IMR-90 (cell line): ENCODE data around the gene GNAT1. TPM values are rescaled to one million over a fixed set of nuclear protein-coding genes. Genes with fewer than 3 reads are reported as not detected.
"Not testable (repeated sequence)": the region's sequence is repeated elsewhere in the genome, so short reads cannot be mapped to it uniquely, and the experiment has no call there.

ENCODE experiments used
- ATAC-seq: fragments of 200-7000 bp; cut with Tn5 transposase; 2 replicates; pipeline ENCODE4 v1.9.1; 2020; ENCODE audit warnings: low read depth, mild to moderate bottlenecking, moderate library complexity
- BruUV-seq: library from RNA; stranded (reverse); fragments of 400-500 nt; replicated peaks from 2 replicates; lab custom pipeline; 2021; lab: Mats Ljungman, UMichigan
- CTCF ChIA-PET: fragments of 300-600 bp; formaldehyde crosslinking; extraction: SDS; loops from one replicate; lab custom pipeline; 2021; ENCODE audit warnings: antibody characterized with exemption; lab: Yijun Ruan, JAX
- POLR2A ChIA-PET: fragments of 300-600 bp; sonication (Branson Sonifier 250); formaldehyde crosslinking; loops from one replicate; lab custom pipeline; 2022; ENCODE audit warnings: antibody characterized with exemption; ENCODE audit not compliant: unreplicated experiment; lab: Charles Lee
- DNase-seq: peaks from one replicate; pipeline ENCODE4 v3.0.0; 2013
- H2AFZ ChIP-seq: replicated peaks from 2 replicates; pipeline ENCODE3; 2013; ENCODE audit warnings: low read length, mild to moderate bottlenecking; ENCODE audit not compliant: poor library complexity
- H2AK5ac ChIP-seq: 2 replicates; pipeline ENCODE4 v1.6.1; 2013; ENCODE audit warnings: low read depth, low read length, inconsistent platforms
- H2AK9ac ChIP-seq: replicated peaks from 2 replicates; pipeline ENCODE3; 2013; ENCODE audit warnings: mild to moderate bottlenecking, low read depth, low read length, moderate library complexity; ENCODE audit not compliant: poor library complexity
- H2BK120ac ChIP-seq: 2 replicates; pipeline ENCODE4 v1.6.1; 2013; ENCODE audit warnings: low read depth, low read length, inconsistent platforms
- H2BK15ac ChIP-seq: 3 replicates; pipeline ENCODE4 v1.6.1; 2013; ENCODE audit warnings: low read depth, low read length, inconsistent platforms
- H2BK20ac ChIP-seq: 2 replicates; pipeline ENCODE4 v1.6.1; 2013; ENCODE audit warnings: low read depth, mild to moderate bottlenecking, inconsistent platforms, low read length, moderate library complexity
- H2BK5ac ChIP-seq: 2 replicates; pipeline ENCODE4 v1.6.1; 2013; ENCODE audit warnings: mild to moderate bottlenecking, low read depth, low read length, inconsistent platforms; ENCODE audit not compliant: poor library complexity, severe bottlenecking
- H3K14ac ChIP-seq: replicated peaks from 2 replicates; pipeline ENCODE4 v1.6.1; 2013; ENCODE audit warnings: low read depth, low read length, inconsistent platforms
- H3K18ac ChIP-seq: 2 replicates; pipeline ENCODE4 v1.6.1; 2013; ENCODE audit warnings: low read depth, low read length, control low read depth
- H3K23ac ChIP-seq: 2 replicates; pipeline ENCODE4 v1.6.1; 2013; ENCODE audit warnings: low read depth, low read length, inconsistent platforms
- H3K27ac ChIP-seq: 2 replicates; pipeline ENCODE4 v1.5.1; 2013; ENCODE audit warnings: mild to moderate bottlenecking, control low read depth, low read length; ENCODE audit not compliant: insufficient read depth
- H3K27me3 ChIP-seq: 2 replicates; pipeline ENCODE4 v1.6.1; 2013; ENCODE audit warnings: low read length; ENCODE audit not compliant: control insufficient read depth, insufficient read depth
- H3K36me3 ChIP-seq: 2 replicates; pipeline ENCODE4 v1.6.1; 2013; ENCODE audit warnings: low read length, mixed read lengths; ENCODE audit not compliant: control insufficient read depth, insufficient read depth
- H3K4ac ChIP-seq: 2 replicates; pipeline ENCODE4 v1.6.1; 2013; ENCODE audit warnings: low read depth, low read length, inconsistent platforms
- H3K4me1 ChIP-seq: 2 replicates; pipeline ENCODE4 v1.6.1; 2013; ENCODE audit warnings: low read length, mixed read lengths; ENCODE audit not compliant: control insufficient read depth, insufficient read depth
- H3K4me2 ChIP-seq: 2 replicates; pipeline ENCODE4 v1.6.1; 2013; ENCODE audit warnings: low read depth, mild to moderate bottlenecking, control low read depth, low read length, moderate library complexity
- H3K4me3 ChIP-seq: 2 replicates; pipeline ENCODE4 v1.5.1; 2013; ENCODE audit warnings: low read depth, mild to moderate bottlenecking, control low read depth, low read length, moderate library complexity; ENCODE audit not compliant: insufficient read depth
- H3K56ac ChIP-seq: 2 replicates; pipeline ENCODE4 v1.6.1; 2013; ENCODE audit warnings: low read length, inconsistent platforms; ENCODE audit not compliant: insufficient read depth; ENCODE audit errors: extremely low read depth
- H3K79me1 ChIP-seq, 2 experiments: 2 replicates each; pipeline ENCODE4 v1.6.1; 2013; ENCODE audit warnings: low read length in 2 of 2, inconsistent platforms in 1 of 2, low read depth in 1 of 2
- H3K9ac ChIP-seq: 2 replicates; pipeline ENCODE4 v1.6.1; 2013; ENCODE audit warnings: low read depth, low read length, control low read depth
- H3K9me1 ChIP-seq: 2 replicates; pipeline ENCODE4 v1.6.1; 2013; ENCODE audit warnings: low read length, inconsistent platforms; ENCODE audit not compliant: insufficient read depth
- H3K9me3 ChIP-seq: 2 replicates; pipeline ENCODE4 v1.6.1; 2013; ENCODE audit warnings: low read length; ENCODE audit not compliant: control insufficient read depth, insufficient read depth
- H4K20me1 ChIP-seq: 2 replicates; pipeline ENCODE4 v1.6.1; 2013; ENCODE audit warnings: low read length, inconsistent platforms; ENCODE audit not compliant: insufficient read depth
- H4K5ac ChIP-seq: 2 replicates; pipeline ENCODE4 v1.6.1; 2013; ENCODE audit warnings: mild to moderate bottlenecking, low read depth, low read length, control low read depth
- H4K8ac ChIP-seq, 2 experiments: 2 replicates each; pipeline ENCODE4 v1.6.1; 2013; ENCODE audit warnings: low read depth in 2 of 2, low read length in 2 of 2, control low read depth in 1 of 2, inconsistent platforms in 1 of 2
- H4K91ac ChIP-seq: 2 replicates; pipeline ENCODE4 v1.6.1; 2013; ENCODE audit warnings: low read depth, low read length, inconsistent platforms; ENCODE audit not compliant: insufficient read depth
- WGBS, 2 experiments: methylation state at CpG; one replicate each; pipeline versions ENCODE4 v1.1.5 to v1.1.7; 2013; ENCODE audit warnings: missing lambda C conversion rate in 2 of 2; ENCODE audit not compliant: insufficient read length in 1 of 2; ENCODE audit errors: extremely low coverage in 2 of 2; 5-methylcytosine and 5-hydroxymethylcytosine counted together
- dilution Hi-C: fragments of 300-500 bp; cut with HindIII; formaldehyde crosslinking; loops from one replicate; pipeline ENCODE4 v1.14.3; 2018; ENCODE audit warnings: low sequenced_read_pairs; ENCODE audit not compliant: unreplicated experiment
- in situ Hi-C: fragments of 300-500 bp; cut with MboI; formaldehyde crosslinking; loops from 3 replicates; pipeline ENCODE4 v1.14.3; 2019; ENCODE audit warnings: low sequenced_read_pairs, inconsistent platforms, mixed read lengths
- intact Hi-C: fragments of 100-400 bp; cut with micrococcal nuclease; formaldehyde crosslinking; loops from 2 replicates; pipeline ENCODE4 v1.10.0; 2022
- polyA plus RNA-seq, 3 experiments: library from polyadenylated mRNA; depleted of rRNA; stranded (reverse); fragments of >200 nt; gene quantifications; 2 replicates each; pipeline ENCODE4 v1.2.3, GENCODE V29; 2012; ENCODE audit warnings: low replicate concordance in 1 of 3
- total RNA-seq: library from RNA; depleted of rRNA; stranded (reverse); fragments of >200 nt; gene quantifications from 2 replicates; pipeline ENCODE4 v1.2.3, GENCODE V29; 2012

Gene GNAT1
- total and polyA plus RNA-seq, 2 of the 4 experiments (the other 2 are of a cell fraction) = not detected

- H3K4me3 ChIP-seq = peak overlapping the region; percentile 82
- H4K20me1 ChIP-seq, H3K9me3 ChIP-seq, BruUV-seq, dilution Hi-C loops, H3K56ac ChIP-seq, ATAC-seq, H2BK20ac ChIP-seq, DNase-seq, POLR2A ChIA-PET, H3K36me3 ChIP-seq, H2BK5ac ChIP-seq, H2BK15ac ChIP-seq, H3K4me1 ChIP-seq, H3K23ac ChIP-seq, H3K27me3 ChIP-seq, H3K9me1 ChIP-seq: not testable (repeated sequence)
- CTCF ChIA-PET = interaction anchor here (0.6 to 2.2 kb wide), 4 partner anchors 13 to 120 kb away, joined by 3 to 6 read pairs (median 4); no protein-coding TSS in a partner anchor
- peak overlapping the region; percentile 97 for H2AK5ac ChIP-seq
- peak overlapping the region; percentile 82 for H3K9ac ChIP-seq
- peaks cover 0 to 10% of the 10 kb centered on the region in 2 experiments; a peak in 2 of 4 replicates for H3K79me1 ChIP-seq
- H3K27ac ChIP-seq = peak overlapping the region; percentile 81; the same call in 1 of the 2 replicates
- H3K4me2 ChIP-seq = peak overlapping the region; percentile 99
- H2BK120ac ChIP-seq = peak overlapping the region; percentile 32; the same call in 1 of the 2 replicates
- H3K14ac ChIP-seq = peak overlapping the region; percentile 48; the same call in 1 of the 2 replicates
- peak overlapping the region; percentile 93 for H3K4ac ChIP-seq
- peak overlapping the region; percentile 97 for H2AFZ ChIP-seq
- peak overlapping the region; percentile 97 for H4K5ac ChIP-seq
- in situ Hi-C loops (loop anchor here (5.0 kb wide), 2 partner anchors 36 to 44 kb away; partner anchors contain the start of gene GNAT1), intact Hi-C loops (loop anchor here (5.0 kb wide), 1 partner anchor 314 kb away; no protein-coding TSS in a partner anchor)
- peak overlapping the region; percentile 31; the same call in 1 of the 2 replicates for H4K91ac ChIP-seq
- H3K18ac ChIP-seq = peak overlapping the region; percentile 22; the same call in 1 of the 2 replicates
- 25% methylated on average over 12 of the region's 15 CpGs; no CpG with 5 or more reads in 1 of the 2 experiments for WGBS, 2 experiments
- H2AK9ac ChIP-seq = peak overlapping the region; percentile 99
- peak overlapping the region; percentile 98 to 99; a peak in 3 of 4 replicates for H4K8ac ChIP-seq
Measured at GRCh38 chr3:50228184-50228763, 36.9 kb downstream of the GNAT1 start.
